ENCODE measurements around the gene RNF41.

GRCh38 chr12:56224954-56225353 lies 3.2 kb upstream of the RNF41 start:
- TF ChIP-seq CTCF (IDR thresholded peaks at IDR 0.05; ENCODE audit: insufficient read depth, low read length, poor library complexity, severe bottlenecking) (no peak), EZH2phosphoT487 (conservative IDR thresholded peaks at IDR 0.05; ENCODE audit: low read length) (no peak)

Measured in SU-DHL-6 (cell line).